ENCODE data around the gene GPC6. TPM values are rescaled to one million over a fixed set of nuclear protein-coding genes. Genes with fewer than 3 reads are reported as not detected.

The GPC6 gene
- polyA plus RNA-seq, 1 of the 3 experiments (the other 2 are of a cell fraction) = 6.7 TPM

DNA sequence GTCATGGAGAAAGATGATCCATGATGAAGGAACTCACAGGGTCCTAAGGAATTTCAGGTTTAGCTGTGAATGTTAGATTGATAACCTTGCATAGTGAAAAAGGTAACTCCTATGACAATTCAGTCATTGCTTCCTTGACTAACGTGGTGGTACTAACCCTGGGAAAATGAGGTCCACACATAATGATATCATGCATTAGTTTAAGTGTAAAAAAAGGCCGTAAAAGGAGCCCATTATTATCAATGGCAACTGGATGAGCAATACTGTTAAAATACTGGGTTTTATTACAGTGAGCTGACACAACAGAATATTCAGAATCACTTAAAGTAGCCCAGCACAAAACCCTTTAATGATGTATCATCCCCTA, 737.5 kb downstream of the GPC6 start:
- POLR2A ChIA-PET = no interaction called here
- H3K4me1 ChIP-seq (ENCODE audit: control insufficient read depth in 1 of 2, insufficient read depth in 2 of 2, low read depth in 1 of 2, low read length in 1 of 2) = peaks cover 0 to 14% of the 10 kb centered on the region in 2 experiments; a peak in 2 of 4 replicates
- no peak overlapping the region for H3K4me2 ChIP-seq
- WGBS (ENCODE audit: low lambda C conversion rate) = 75% methylated on average over 2 of the region's 2 CpGs
- no peak overlapping the region for H3K4me3 ChIP-seq (ENCODE audit: low read depth in 2 of 2, low read length in 1 of 2)
- TF ChIP-seq, protein P1, sequence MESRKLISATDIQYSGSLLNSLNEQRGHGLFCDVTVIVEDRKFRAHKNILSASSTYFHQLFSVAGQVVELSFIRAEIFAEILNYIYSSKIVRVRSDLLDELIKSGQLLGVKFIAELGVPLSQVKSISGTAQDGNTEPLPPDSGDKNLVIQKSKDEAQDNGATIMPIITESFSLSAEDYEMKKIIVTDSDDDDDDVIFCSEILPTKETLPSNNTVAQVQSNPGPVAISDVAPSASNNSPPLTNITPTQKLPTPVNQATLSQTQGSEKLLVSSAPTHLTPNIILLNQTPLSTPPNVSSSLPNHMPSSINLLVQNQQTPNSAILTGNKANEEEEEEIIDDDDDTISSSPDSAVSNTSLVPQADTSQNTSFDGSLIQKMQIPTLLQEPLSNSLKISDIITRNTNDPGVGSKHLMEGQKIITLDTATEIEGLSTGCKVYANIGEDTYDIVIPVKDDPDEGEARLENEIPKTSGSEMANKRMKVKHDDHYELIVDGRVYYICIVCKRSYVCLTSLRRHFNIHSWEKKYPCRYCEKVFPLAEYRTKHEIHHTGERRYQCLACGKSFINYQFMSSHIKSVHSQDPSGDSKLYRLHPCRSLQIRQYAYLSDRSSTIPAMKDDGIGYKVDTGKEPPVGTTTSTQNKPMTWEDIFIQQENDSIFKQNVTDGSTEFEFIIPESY (IDR thresholded peaks at IDR 0.05; ENCODE audit: borderline replicate concordance, low read depth) = no peak
- TF ChIP-seq, protein P2, sequence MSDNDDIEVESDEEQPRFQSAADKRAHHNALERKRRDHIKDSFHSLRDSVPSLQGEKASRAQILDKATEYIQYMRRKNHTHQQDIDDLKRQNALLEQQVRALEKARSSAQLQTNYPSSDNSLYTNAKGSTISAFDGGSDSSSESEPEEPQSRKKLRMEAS (IDR thresholded peaks at IDR 0.05; ENCODE audit: low read depth) = no peak
- TF ChIP-seq, protein P3, sequence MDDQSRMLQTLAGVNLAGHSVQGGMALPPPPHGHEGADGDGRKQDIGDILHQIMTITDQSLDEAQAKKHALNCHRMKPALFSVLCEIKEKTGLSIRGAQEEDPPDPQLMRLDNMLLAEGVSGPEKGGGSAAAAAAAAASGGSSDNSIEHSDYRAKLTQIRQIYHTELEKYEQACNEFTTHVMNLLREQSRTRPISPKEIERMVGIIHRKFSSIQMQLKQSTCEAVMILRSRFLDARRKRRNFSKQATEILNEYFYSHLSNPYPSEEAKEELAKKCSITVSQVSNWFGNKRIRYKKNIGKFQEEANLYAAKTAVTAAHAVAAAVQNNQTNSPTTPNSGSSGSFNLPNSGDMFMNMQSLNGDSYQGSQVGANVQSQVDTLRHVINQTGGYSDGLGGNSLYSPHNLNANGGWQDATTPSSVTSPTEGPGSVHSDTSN (IDR thresholded peaks at IDR 0.05) = no peak
- no peak for TF ChIP-seq RXRA (IDR thresholded peaks at IDR 0.05; ENCODE audit: borderline replicate concordance, low read depth)
- no peak for TF ChIP-seq GATA2 (CRISPR knock-in tag; IDR thresholded peaks at IDR 0.05)
- no peak for TF ChIP-seq SMC3 (IDR thresholded peaks at IDR 0.05; ENCODE audit: low read depth, low read length)
- TF ChIP-seq TAF1 (IDR thresholded peaks at IDR 0.05; ENCODE audit: borderline replicate concordance, low read depth, low read length) = no peak
- no peak for TF ChIP-seq FOXJ3 (CRISPR knock-in tag; IDR thresholded peaks at IDR 0.05)
- CTCF ChIA-PET = interaction anchor here (0.9 to 1.4 kb wide), 2 partner anchors 16 to 735 kb away, joined by 3 read pairs; no protein-coding TSS in a partner anchor
- no peaks in the 10 kb centered on the region for H3K9me3 ChIP-seq
- no peaks in the 10 kb centered on the region for H3K36me3 ChIP-seq (replicated peaks in 1 of 2; ENCODE audit: control insufficient read depth in 1 of 2, insufficient read depth in 2 of 2, low read length in 1 of 2)
- no peaks in the 10 kb centered on the region for H4K20me1 ChIP-seq (ENCODE audit: insufficient read depth)
- H3K9ac ChIP-seq = no peak overlapping the region
- H3K79me2 ChIP-seq (ENCODE audit: insufficient read depth) = no peaks in the 10 kb centered on the region
- no peaks in the 10 kb centered on the region for H3F3A ChIP-seq (replicated peaks; ENCODE audit: insufficient read depth)
- no peaks in the 10 kb centered on the region for H3K9me2 ChIP-seq
- no peak for DNase-seq
- no peak overlapping the region for H2AFZ ChIP-seq (ENCODE audit: low read depth)
- H3K27me3 ChIP-seq (ENCODE audit: insufficient read depth) = no peaks in the 10 kb centered on the region
- peak overlapping the region in 1 of 2 experiments; percentile 19; a peak in 1 of 4 replicates for H3K27ac ChIP-seq (ENCODE audit: low read depth in 2 of 2, low read length in 1 of 2)

DNA sequence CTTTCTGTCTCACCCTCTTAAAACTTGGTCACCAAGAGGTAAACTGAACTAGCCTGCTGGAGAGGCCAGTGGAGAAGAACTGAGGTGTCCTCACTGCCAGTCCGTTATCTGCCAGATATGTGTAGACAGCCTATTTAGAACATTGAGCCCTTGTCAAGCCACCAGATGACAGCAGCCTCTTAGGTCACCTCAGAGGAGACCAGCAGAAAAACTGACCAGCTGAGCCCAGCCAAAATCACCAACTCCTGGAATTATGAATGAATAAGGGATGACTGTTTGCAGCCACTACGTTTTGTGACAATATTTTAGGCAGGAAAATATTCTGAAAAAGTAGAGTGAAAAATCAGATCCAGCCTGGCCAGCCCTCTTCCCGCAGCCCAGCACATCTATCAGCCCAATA, 739.0 kb downstream of the GPC6 start:
- no peaks in the 10 kb centered on the region for H3K27me3 ChIP-seq (ENCODE audit: insufficient read depth)
- peaks cover 0 to 6% of the 10 kb centered on the region in 2 experiments; a peak in 3 of 4 replicates for H3K4me1 ChIP-seq (ENCODE audit: control insufficient read depth in 1 of 2, insufficient read depth in 2 of 2, low read depth in 1 of 2, low read length in 1 of 2)
- H2AFZ ChIP-seq (ENCODE audit: low read depth) = no peak overlapping the region
- no peaks in the 10 kb centered on the region for H3K9me2 ChIP-seq
- ChIA-PET CTCF (no interaction called here), POLR2A (no interaction called here)
- H3K4me2 ChIP-seq = no peak overlapping the region
- no peak overlapping the region for H3K27ac ChIP-seq (ENCODE audit: low read depth in 2 of 2, low read length in 1 of 2)
- H3K79me2 ChIP-seq (ENCODE audit: insufficient read depth) = no peaks in the 10 kb centered on the region
- no peaks in the 10 kb centered on the region for H3F3A ChIP-seq (replicated peaks; ENCODE audit: insufficient read depth)
- no peak overlapping the region for H3K9ac ChIP-seq
- H3K4me3 ChIP-seq (ENCODE audit: low read depth in 2 of 2, low read length in 1 of 2) = no peak overlapping the region
- WGBS (ENCODE audit: low lambda C conversion rate) = 98% methylated on average over 3 of the region's 3 CpGs
- H4K20me1 ChIP-seq (ENCODE audit: insufficient read depth) = no peaks in the 10 kb centered on the region
- no peaks in the 10 kb centered on the region for H3K9me3 ChIP-seq
- H3K36me3 ChIP-seq (replicated peaks in 1 of 2; ENCODE audit: control insufficient read depth in 1 of 2, insufficient read depth in 2 of 2, low read length in 1 of 2) = no peaks in the 10 kb centered on the region
- DNase-seq = no peak
- no peak for TF ChIP-seq RCOR1 (IDR thresholded peaks at IDR 0.05; ENCODE audit: low read length)
- TF ChIP-seq, protein P4, sequence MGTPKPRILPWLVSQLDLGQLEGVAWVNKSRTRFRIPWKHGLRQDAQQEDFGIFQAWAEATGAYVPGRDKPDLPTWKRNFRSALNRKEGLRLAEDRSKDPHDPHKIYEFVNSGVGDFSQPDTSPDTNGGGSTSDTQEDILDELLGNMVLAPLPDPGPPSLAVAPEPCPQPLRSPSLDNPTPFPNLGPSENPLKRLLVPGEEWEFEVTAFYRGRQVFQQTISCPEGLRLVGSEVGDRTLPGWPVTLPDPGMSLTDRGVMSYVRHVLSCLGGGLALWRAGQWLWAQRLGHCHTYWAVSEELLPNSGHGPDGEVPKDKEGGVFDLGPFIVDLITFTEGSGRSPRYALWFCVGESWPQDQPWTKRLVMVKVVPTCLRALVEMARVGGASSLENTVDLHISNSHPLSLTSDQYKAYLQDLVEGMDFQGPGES (IDR thresholded peaks at IDR 0.05; ENCODE audit: low read depth, low read length) = no peak
- TF ChIP-seq, protein P5, sequence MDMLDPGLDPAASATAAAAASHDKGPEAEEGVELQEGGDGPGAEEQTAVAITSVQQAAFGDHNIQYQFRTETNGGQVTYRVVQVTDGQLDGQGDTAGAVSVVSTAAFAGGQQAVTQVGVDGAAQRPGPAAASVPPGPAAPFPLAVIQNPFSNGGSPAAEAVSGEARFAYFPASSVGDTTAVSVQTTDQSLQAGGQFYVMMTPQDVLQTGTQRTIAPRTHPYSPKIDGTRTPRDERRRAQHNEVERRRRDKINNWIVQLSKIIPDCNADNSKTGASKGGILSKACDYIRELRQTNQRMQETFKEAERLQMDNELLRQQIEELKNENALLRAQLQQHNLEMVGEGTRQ (IDR thresholded peaks at IDR 0.05; ENCODE audit: borderline replicate concordance, low read depth, low read length) = no peak
- TF ChIP-seq NRF1 (IDR thresholded peaks at IDR 0.05; ENCODE audit: low read depth, low read length) = no peak
- TF ChIP-seq, protein P6, sequence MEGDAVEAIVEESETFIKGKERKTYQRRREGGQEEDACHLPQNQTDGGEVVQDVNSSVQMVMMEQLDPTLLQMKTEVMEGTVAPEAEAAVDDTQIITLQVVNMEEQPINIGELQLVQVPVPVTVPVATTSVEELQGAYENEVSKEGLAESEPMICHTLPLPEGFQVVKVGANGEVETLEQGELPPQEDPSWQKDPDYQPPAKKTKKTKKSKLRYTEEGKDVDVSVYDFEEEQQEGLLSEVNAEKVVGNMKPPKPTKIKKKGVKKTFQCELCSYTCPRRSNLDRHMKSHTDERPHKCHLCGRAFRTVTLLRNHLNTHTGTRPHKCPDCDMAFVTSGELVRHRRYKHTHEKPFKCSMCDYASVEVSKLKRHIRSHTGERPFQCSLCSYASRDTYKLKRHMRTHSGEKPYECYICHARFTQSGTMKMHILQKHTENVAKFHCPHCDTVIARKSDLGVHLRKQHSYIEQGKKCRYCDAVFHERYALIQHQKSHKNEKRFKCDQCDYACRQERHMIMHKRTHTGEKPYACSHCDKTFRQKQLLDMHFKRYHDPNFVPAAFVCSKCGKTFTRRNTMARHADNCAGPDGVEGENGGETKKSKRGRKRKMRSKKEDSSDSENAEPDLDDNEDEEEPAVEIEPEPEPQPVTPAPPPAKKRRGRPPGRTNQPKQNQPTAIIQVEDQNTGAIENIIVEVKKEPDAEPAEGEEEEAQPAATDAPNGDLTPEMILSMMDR (IDR thresholded peaks at IDR 0.05) = no peak
- TF ChIP-seq MEF2A (IDR thresholded peaks at IDR 0.05; ENCODE audit: borderline replicate concordance, low read depth) = no peak
- TF ChIP-seq, protein P2 (IDR thresholded peaks at IDR 0.05; ENCODE audit: low read depth) = no peak
- TF ChIP-seq MXI1 (IDR thresholded peaks at IDR 0.05; ENCODE audit: low read depth, low read length) = no peak
- no peak for TF ChIP-seq EZH2phosphoT487 (IDR thresholded peaks at IDR 0.05; ENCODE audit: borderline replicate concordance, low read depth)
- no peak for TF ChIP-seq GATA2 (CRISPR knock-in tag; IDR thresholded peaks at IDR 0.05)
- no peak for TF ChIP-seq JUND (IDR thresholded peaks at IDR 0.05)
- TF ChIP-seq YY1 (IDR thresholded peaks at IDR 0.05; ENCODE audit: low read depth) = no peak
- no peak for TF ChIP-seq SIN3A (IDR thresholded peaks at IDR 0.05; ENCODE audit: borderline replicate concordance, low read depth, low read length)
- TF ChIP-seq ELF1 (IDR thresholded peaks at IDR 0.05) = no peak
- TF ChIP-seq POLR2AphosphoS5 (IDR thresholded peaks at IDR 0.05; ENCODE audit: low read depth, low read length) = no peak
- no peak for TF ChIP-seq CHD2 (IDR thresholded peaks at IDR 0.05; ENCODE audit: low read length, partially characterized antibody)
